ENCODE data around the gene UBN1. TPM values are rescaled to one million over a fixed set of nuclear protein-coding genes. Genes with fewer than 3 reads are reported as not detected.

The UBN1 gene
- total and polyA plus RNA-seq, 2 donors (not counting 3 experiments of a cell fraction or from before 2014, with no cell fraction given), result 26.0 to 44.8 TPM

DNA sequence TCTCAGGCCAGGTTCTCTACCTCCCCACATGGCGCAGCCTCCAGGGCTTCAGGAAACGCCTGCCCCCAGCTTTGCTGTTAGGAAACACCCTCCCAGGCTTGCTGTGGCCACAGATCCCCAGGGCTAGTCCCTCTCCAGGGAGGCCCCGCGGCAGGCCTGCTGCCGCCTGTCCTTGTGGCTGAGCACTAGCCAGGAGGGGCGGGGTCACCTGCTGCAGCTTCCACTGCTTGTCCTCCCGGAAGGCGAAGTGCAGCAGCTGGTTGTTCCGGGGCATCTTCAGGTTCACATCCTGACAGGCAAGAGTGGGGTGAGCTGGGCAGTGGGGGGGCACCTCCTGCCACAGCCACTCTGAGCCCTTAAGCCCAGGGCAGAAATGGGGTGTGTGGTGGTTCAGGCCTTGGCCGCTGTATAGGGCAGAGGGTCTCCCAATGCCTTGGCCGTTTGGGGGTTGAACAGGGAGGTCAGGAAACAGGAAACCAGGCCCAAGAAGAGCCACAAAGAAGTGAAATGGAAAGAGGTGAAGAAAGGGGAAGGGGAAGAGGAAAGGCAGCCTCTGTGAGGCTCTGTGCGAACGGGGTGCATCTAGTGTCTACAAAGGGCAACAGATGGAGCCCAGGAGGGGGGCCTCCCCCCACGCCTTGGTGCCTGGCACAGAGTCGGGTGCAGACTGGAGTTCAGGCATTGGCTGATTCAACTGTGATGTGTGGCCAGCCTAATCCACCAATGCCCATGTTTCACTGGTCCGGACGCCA, 46.8 kb upstream of the UBN1 start:
- no peaks in the 10 kb centered on the region for H4K20me1 ChIP-seq (replicated peaks; ENCODE audit: control insufficient read depth, extremely low read depth, insufficient read depth, low read length)
- CTCF ChIA-PET, result interaction anchor here (2.1 kb wide), 1 partner anchor 12 kb away, joined by 5 read pairs; the partner anchor contains the start of gene SEPTIN12
- no peak for TF ChIP-seq GATA2 (IDR thresholded peaks at IDR 0.05; ENCODE audit: insufficient read depth, insufficient read length, low read depth, low read length)
- TF ChIP-seq JUN (IDR thresholded peaks at IDR 0.05; ENCODE audit: borderline replicate concordance, insufficient read depth, insufficient read length, low read depth), result no peak
- TF ChIP-seq FOS (IDR thresholded peaks at IDR 0.05; ENCODE audit: borderline replicate concordance, insufficient read depth, low read length), result no peak
- TF ChIP-seq EZH2 (IDR thresholded peaks at IDR 0.05; ENCODE audit: borderline replicate concordance, low read depth, low read length, severe bottlenecking), result no peak
- TF ChIP-seq POLR2AphosphoS5 (IDR thresholded peaks at IDR 0.05; ENCODE audit: insufficient read depth, low read depth, low read length), result no peak
- TF ChIP-seq MYC (IDR thresholded peaks at IDR 0.05; ENCODE audit: low read depth, low read length), result no peak
- TF ChIP-seq, protein P1, sequence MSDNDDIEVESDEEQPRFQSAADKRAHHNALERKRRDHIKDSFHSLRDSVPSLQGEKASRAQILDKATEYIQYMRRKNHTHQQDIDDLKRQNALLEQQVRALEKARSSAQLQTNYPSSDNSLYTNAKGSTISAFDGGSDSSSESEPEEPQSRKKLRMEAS (IDR thresholded peaks at IDR 0.05; ENCODE audit: insufficient read depth, insufficient read length), result no peak
- TF ChIP-seq, protein P2, sequence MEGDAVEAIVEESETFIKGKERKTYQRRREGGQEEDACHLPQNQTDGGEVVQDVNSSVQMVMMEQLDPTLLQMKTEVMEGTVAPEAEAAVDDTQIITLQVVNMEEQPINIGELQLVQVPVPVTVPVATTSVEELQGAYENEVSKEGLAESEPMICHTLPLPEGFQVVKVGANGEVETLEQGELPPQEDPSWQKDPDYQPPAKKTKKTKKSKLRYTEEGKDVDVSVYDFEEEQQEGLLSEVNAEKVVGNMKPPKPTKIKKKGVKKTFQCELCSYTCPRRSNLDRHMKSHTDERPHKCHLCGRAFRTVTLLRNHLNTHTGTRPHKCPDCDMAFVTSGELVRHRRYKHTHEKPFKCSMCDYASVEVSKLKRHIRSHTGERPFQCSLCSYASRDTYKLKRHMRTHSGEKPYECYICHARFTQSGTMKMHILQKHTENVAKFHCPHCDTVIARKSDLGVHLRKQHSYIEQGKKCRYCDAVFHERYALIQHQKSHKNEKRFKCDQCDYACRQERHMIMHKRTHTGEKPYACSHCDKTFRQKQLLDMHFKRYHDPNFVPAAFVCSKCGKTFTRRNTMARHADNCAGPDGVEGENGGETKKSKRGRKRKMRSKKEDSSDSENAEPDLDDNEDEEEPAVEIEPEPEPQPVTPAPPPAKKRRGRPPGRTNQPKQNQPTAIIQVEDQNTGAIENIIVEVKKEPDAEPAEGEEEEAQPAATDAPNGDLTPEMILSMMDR (IDR thresholded peaks at IDR 0.05; ENCODE audit: extremely low read depth in 1 of 2, insufficient read depth in 1 of 2, low read depth in 1 of 2, low read length in 2 of 2), result no peak
- TF ChIP-seq POLR2A (IDR thresholded peaks at IDR 0.05; ENCODE audit: low read depth, low read length), result no peak
- H3K27ac ChIP-seq (ENCODE audit: insufficient read depth, low read depth, low read length), result no peak overlapping the region
- no peak overlapping the region for H2AFZ ChIP-seq (ENCODE audit: low read depth, low read length)
- POLR2A ChIA-PET, result no interaction called here
- FAIRE-seq (no peak), DNase-seq (ENCODE audit: low read depth, low spot score) (no peak)
- H3K27me3 ChIP-seq (ENCODE audit: control insufficient read depth in 2 of 2, insufficient read depth in 2 of 2, low read length in 2 of 2), result no peaks in the 10 kb centered on the region
- no peak overlapping the region for H3K4me3 ChIP-seq (replicated peaks in 1 of 3; ENCODE audit: insufficient read depth in 1 of 3, low read depth in 1 of 3, low read length in 3 of 3)
- H3K9me1 ChIP-seq (replicated peaks; ENCODE audit: control insufficient read depth, extremely low read depth, insufficient read depth, low read length), result no peaks in the 10 kb centered on the region
- H3K9ac ChIP-seq (replicated peaks; ENCODE audit: extremely low read depth, insufficient read depth, low read length), result no peak overlapping the region
- dilution Hi-C loops (cut with MboI; ENCODE audit: extremely low pct_ligation_motif_present, low sequenced_read_pairs), result no loop called here
- H3K4me2 ChIP-seq (ENCODE audit: insufficient read depth, low read length), result no peak overlapping the region
- peaks cover 7% of the 10 kb centered on the region for H3K4me1 ChIP-seq (ENCODE audit: control insufficient read depth, extremely low read depth, insufficient read depth, low read length)
- intact Hi-C loops (cut with micrococcal nuclease), result no loop called here
- BruUV-seq (replicated peaks), result no TSS peak
- H3K9me3 ChIP-seq (replicated peaks; ENCODE audit: control insufficient read depth, insufficient read depth, low read length), result no peaks in the 10 kb centered on the region
- H3K36me3 ChIP-seq (ENCODE audit: control insufficient read depth in 2 of 2, extremely low read depth in 1 of 2, insufficient read depth in 2 of 2, low read length in 2 of 2), result peaks cover 0 to 5% of the 10 kb centered on the region in 2 experiments
- no peaks in the 10 kb centered on the region for H3K79me2 ChIP-seq (ENCODE audit: control insufficient read depth, insufficient read depth, low read length)

Data from endothelial cell of umbilical vein (primary cell).